Stomach (tissue), 4 donors: ENCODE data around the gene ADGB.

Experiments
- CTCF ChIP-seq, 7 experiments: fragments of 450-650 bp in 4 of 7; fragments of 200-600 bp in 3 of 7; sonication (generic) in 3 of 7; IDR thresholded peaks; one replicate each; pipeline ENCODE4 v1.5.1; 2016 to 2019; ENCODE audit warnings: antibody characterized with exemption in 7 of 7, control low read depth in 2 of 7, mild to moderate bottlenecking in 1 of 7
- EP300 ChIP-seq: sonication (generic); formaldehyde crosslinking; IDR thresholded peaks from one replicate; pipeline ENCODE4 v1.6.1; 2017; ENCODE audit warnings: antibody characterized with exemption
- POLR2A ChIP-seq, 4 donors: fragments of 450-650 bp; IDR thresholded peaks; one replicate each; pipeline ENCODE4 v1.6.1; 2016; ENCODE audit warnings: antibody characterized with exemption in 4 of 4, control low read depth in 2 of 4, mild to moderate bottlenecking in 1 of 4, moderate library complexity in 1 of 4
- POLR2AphosphoS5 ChIP-seq, 3 donors: sonication (generic); formaldehyde crosslinking; IDR thresholded peaks; one replicate each; pipeline ENCODE4 v1.6.1; 2016; ENCODE audit warnings: antibody characterized with exemption in 3 of 3

- TF ChIP-seq CTCF (IDR thresholded peaks at IDR 0.05) (no peak), POLR2A (IDR thresholded peaks at IDR 0.05) (no peak), EP300 (no peak), POLR2AphosphoS5 (IDR thresholded peaks at IDR 0.05) (no peak)
Observed at GRCh38 chr6:146551545-146551944, 47.2 kb upstream of the ADGB start.
